Psoas muscle (tissue), 8 donors: Measurements from ENCODE around the gene SPTB. TPM values are rescaled to one million over a fixed set of nuclear protein-coding genes. Genes with fewer than 3 reads are reported as not detected.

Source experiments
- ATAC-seq, 4 donors: fragments of 200-7000 bp; cut with Tn5 transposase; one replicate each; pipeline ENCODE4 v1.9.1; 2020; ENCODE audit warnings: moderate library complexity in 3 of 4, mild to moderate bottlenecking in 2 of 4
- DNase-seq, 2 donors: peaks; one replicate each; pipeline ENCODE4 v3.0.0-alpha.2; 2020
- H3K27ac ChIP-seq: fragments of 200-600 bp; one replicate; pipeline ENCODE4 v1.8.0; 2022
- H3K27me3 ChIP-seq, 3 donors: fragments of 200-600 bp in 1 of 3; one replicate each; pipeline versions ENCODE4 v1.6.1 to v1.8.0; 2013 to 2022; ENCODE audit warnings: low read length in 2 of 3, mild to moderate bottlenecking in 2 of 3, moderate library complexity in 1 of 3; ENCODE audit not compliant: insufficient read depth in 3 of 3
- H3K36me3 ChIP-seq, 2 donors: fragments of 200-600 bp in 1 of 2; one replicate each; pipeline versions ENCODE4 v1.6.1 to v1.8.0; 2013 to 2022; ENCODE audit warnings: low read depth in 1 of 2, mild to moderate bottlenecking in 1 of 2, moderate library complexity in 1 of 2; ENCODE audit not compliant: insufficient read depth in 1 of 2
- H3K4me1 ChIP-seq: fragments of 200-600 bp; one replicate; pipeline ENCODE4 v1.8.0; 2022
- H3K4me3 ChIP-seq: fragments of 200-600 bp; one replicate; pipeline ENCODE4 v1.8.0; 2022; ENCODE audit warnings: mild to moderate bottlenecking
- H3K9me3 ChIP-seq: fragments of 200-600 bp; one replicate; pipeline ENCODE4 v1.8.0; 2022
- WGBS, 3 donors: extraction: QIAGEN DNeasy Blood & Tissue Kit; methylation state at CpG; one replicate each; pipeline versions ENCODE4 v1.1.6 to v1.1.7; 2013; 5-methylcytosine and 5-hydroxymethylcytosine counted together
- intact Hi-C, 2 donors: fragments of 100-400 bp; cut with DNase I; formaldehyde crosslinking; loops; one replicate each; pipeline versions ENCODE4 v1.11.0 to v1.14.2; 2022
- polyA plus RNA-seq, 3 donors: library from polyadenylated mRNA; stranded (reverse); fragments of 200-250 nt; gene quantifications; one replicate each; pipeline ENCODE4 v1.2.3, GENCODE V29; 2013
- total RNA-seq, 4 donors: library from RNA; stranded (reverse); fragmentation: NEBNext Ultra II Directional in 2 of 4; extraction: Animal tissue kit (Norgen Biotek cat#: 25700) in 2 of 4; gene quantifications; one replicate each; pipeline versions ENCODE4 v1.2.1 to v1.2.4, GENCODE V29; 2021 to 2023
- TF ChIP-seq, protein P1 (sequence below): fragments of 200-600 bp; IDR thresholded peaks from one replicate; pipeline ENCODE4 v1.8.0; 2022; ENCODE audit warnings: antibody characterized with exemption
- donor health status: healthy with polysubstance abuse.
- donor health status: DM: no; HTN: no; CAD: no; lungs with moderate emphysema.
- donor health status: Bipolar disorder and iron deficiency.
- donor health status: healthy.
- donor health status: DM: yes; HTN: yes; CAD: no.
- donor health status: DM: no; HTN: no; CAD: no.
- donor health status: DM: no; HTN: no; CAD: no.
- donor health status: DM: yes; HTN: yes; CAD: no.

SPTB gene
- total and polyA plus RNA-seq, 7 donors, result 43.4 to 540 (median 374) TPM

DNA sequence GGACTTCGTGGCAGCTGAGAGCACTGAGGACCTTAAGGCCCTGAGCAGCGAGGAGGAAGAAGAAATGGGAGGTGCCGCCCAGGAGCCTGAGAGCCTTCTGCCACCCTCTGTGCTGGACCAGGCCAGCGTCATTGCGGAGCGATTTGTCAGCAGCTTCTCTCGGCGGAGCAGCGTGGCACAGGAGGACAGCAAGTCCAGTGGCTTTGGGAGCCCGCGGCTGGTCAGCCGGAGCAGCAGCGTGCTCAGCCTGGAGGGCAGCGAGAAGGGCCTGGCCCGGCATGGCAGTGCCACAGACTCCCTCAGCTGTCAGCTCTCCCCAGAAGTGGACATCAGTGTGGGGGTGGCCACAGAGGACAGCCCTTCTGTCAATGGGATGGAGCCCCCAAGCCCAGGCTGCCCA, 138.5 kb downstream of the SPTB start:
- H3K27me3 ChIP-seq, result no peaks in the 10 kb centered on the region
- intact Hi-C loops, result no loop called here
- 95% methylated on average over 15 of the region's 15 CpGs for WGBS, 3 donors
- H3K27ac ChIP-seq, result no peak overlapping the region
- peaks cover 11% of the 10 kb centered on the region for H3K4me1 ChIP-seq
- H3K4me3 ChIP-seq, result no peak overlapping the region
- ATAC-seq, result no peak
- no peaks in the 10 kb centered on the region for H3K9me3 ChIP-seq
- TF ChIP-seq, protein P1, sequence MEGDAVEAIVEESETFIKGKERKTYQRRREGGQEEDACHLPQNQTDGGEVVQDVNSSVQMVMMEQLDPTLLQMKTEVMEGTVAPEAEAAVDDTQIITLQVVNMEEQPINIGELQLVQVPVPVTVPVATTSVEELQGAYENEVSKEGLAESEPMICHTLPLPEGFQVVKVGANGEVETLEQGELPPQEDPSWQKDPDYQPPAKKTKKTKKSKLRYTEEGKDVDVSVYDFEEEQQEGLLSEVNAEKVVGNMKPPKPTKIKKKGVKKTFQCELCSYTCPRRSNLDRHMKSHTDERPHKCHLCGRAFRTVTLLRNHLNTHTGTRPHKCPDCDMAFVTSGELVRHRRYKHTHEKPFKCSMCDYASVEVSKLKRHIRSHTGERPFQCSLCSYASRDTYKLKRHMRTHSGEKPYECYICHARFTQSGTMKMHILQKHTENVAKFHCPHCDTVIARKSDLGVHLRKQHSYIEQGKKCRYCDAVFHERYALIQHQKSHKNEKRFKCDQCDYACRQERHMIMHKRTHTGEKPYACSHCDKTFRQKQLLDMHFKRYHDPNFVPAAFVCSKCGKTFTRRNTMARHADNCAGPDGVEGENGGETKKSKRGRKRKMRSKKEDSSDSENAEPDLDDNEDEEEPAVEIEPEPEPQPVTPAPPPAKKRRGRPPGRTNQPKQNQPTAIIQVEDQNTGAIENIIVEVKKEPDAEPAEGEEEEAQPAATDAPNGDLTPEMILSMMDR, result no peak
- DNase-seq, result no peak
- H3K36me3 ChIP-seq, result peaks cover 0 to 24% of the 10 kb centered on the region in 2 donors

DNA sequence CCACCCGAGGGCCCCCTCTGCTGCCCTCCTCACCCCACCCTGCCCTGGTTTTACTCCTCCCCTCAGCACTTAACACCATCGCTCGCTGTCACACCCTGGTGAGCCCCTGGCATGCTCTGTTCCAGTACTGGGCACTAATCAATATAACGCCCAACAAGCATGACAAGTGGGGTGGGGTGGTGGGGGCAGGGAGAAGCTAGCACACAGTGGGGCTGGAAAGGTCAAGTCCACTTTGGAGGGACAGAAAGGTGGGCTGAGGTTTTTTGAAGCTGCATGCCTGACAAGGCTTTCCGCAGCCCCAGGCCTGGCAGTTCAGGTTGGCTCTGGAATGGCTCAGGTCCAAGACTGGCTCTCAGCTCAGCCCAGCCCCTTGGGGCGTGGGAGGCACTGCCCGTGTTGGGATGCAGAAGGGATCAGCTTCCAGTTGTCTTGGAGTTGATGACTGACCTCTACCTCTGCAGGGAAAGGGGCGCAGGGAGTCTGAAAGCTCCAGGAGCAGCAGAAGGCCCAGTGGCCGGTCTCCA, 141.4 kb downstream of the SPTB start:
- ATAC-seq, result peak in 1 of 4 donors; percentile 1
- no peaks in the 10 kb centered on the region for H3K27me3 ChIP-seq
- DNase-seq, result no peak
- H3K4me3 ChIP-seq, result no peak overlapping the region
- H3K36me3 ChIP-seq, result peaks cover 0 to 23% of the 10 kb centered on the region in 2 donors
- TF ChIP-seq, protein P1, result no peak
- H3K27ac ChIP-seq, result no peak overlapping the region
- H3K4me1 ChIP-seq, result no peaks in the 10 kb centered on the region
- intact Hi-C loops, result no loop called here
- no peaks in the 10 kb centered on the region for H3K9me3 ChIP-seq
- WGBS, 3 donors, result 80 to 89% (median 85%) methylated on average over 9 of the region's 9 CpGs

DNA sequence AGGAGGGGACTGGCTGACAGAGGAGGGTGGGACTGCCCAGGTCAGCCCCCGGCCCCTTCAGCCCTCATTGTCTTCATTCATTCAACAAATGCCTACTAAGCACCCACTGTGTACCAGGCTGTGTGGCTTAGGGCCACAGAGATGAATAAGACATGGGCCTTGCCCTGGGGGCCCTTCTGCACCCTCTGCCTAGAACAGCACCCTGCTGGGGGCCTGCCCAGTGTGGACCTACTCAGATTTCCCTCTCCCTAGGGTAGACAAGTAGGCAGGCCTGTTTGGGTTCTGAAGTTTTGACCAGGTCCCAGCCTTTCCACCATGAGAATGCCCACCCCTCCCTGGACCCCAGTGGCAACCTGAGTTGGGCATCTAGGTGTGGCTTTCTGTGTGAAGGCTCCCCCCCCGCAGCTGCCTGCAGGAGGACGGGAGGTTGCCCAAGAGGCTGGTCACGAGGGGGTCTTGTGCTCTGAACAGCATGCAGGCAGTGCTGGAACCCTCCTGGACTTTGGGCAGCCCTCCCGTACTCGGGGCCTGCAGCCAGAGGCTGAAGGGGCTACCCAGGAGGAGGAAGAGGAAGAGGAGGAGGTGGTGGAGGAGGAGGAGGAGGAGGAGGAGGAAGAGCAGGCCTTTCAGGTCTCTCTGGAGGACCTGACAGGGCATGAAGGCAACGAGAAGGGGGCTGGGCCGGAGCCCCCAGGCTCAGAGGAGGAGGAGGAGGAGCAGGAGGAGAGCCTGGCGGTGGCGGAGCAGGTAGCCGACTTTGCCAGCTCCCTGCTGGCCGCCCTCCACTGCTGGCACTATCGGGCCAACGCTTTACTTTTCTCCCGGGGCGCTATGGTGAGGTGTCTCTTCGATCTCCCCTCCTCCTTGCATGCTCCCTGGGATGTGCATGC, 142.1 kb downstream of the SPTB start:
- DNase-seq (no peak), ATAC-seq (peak in 3 of 4 donors; percentile 2 to 13 (median 5))
- Histone ChIP-seq H3K4me3 (no peak overlapping the region), H3K27ac (no peak overlapping the region), H3K27me3 (no peaks in the 10 kb centered on the region), H3K4me1 (no peaks in the 10 kb centered on the region), H3K9me3 (no peaks in the 10 kb centered on the region), H3K36me3 (peaks cover 0 to 18% of the 10 kb centered on the region in 2 donors)
- TF ChIP-seq, protein P1, result no peak
- intact Hi-C loops, result no loop called here
- 75 to 90% (median 83%) methylated on average over 15 to 17 of the region's 17 CpGs for WGBS, 3 donors

DNA sequence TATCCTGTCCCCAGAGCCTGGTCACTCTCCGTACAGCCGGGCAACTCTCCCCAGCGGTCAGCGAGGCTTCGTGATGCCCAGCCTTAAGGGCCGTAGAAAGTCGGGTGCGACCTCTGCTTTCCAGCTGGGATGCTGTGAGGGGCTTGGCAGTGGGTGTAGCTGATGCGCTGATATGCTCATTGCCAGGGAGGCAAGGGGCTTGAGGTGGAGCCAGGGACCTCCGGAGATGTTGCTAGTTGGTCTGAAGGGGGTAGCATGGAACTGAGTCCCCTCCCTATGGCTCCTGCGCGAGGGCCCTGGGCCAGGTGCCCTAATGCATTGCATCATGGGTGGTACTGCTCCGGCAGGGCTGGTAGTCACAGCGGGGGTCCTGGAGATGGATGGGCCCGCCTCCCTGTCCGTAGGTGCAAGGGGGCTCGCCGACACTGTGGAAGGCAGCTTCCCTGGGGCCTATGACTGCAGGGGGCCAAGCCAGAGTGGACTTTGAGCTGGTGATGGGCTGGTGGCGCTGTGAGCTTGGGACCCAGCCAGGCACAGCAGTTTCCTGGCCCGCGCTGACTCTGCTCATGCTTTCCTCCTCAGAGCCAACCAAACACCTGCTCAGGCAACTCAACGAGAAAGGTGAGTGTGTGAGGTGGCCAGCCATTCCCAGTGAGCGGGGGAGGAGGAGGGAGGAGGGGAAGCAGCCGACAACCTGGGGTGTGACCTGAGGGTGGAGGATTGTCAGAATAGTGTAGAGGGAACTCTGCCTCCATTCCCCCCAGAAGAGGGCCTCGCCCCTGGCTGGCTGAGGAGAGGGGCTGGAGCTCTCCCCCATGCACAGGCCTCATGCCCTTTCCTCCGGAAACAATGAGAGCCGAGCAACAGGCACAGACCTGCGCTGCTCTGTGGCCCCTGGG, 143.2 kb downstream of the SPTB start:
- Histone ChIP-seq H3K36me3 (peaks cover 0 to 17% of the 10 kb centered on the region in 2 donors), H3K4me3 (no peak overlapping the region), H3K4me1 (no peaks in the 10 kb centered on the region), H3K27ac (no peak overlapping the region), H3K27me3 (no peaks in the 10 kb centered on the region), H3K9me3 (no peaks in the 10 kb centered on the region)
- DNase-seq (peak in 1 of 2 donors; percentile 45), ATAC-seq (peak; percentile 28 to 37 (median 32))
- 73 to 80% (median 78%) methylated on average over 28 of the region's 28 CpGs for WGBS, 3 donors
- TF ChIP-seq, protein P1, result no peak
- intact Hi-C loops, result no loop called here
